K562 (cell line): ENCODE data around the gene ZC3H8.

ENCODE experiments used
- ARID4B ChIP-seq: sonication (generic); formaldehyde crosslinking; IDR thresholded peaks from 2 replicates; pipeline ENCODE4 v1.8.0; 2022; ENCODE audit warnings: mild to moderate bottlenecking, missing genetic modification reagents
- ATF3 ChIP-seq, 2 experiments: fragments of 450-650 bp in 1 of 2; sonication (generic) in 1 of 2; formaldehyde crosslinking in 1 of 2; IDR thresholded peaks in 1 of 2; conservative IDR thresholded peaks in 1 of 2; 2 replicates each; pipeline versions ENCODE4 v1.6.1 to v1.8.1; 2016 to 2023; ENCODE audit warnings: mild to moderate bottlenecking in 2 of 2, moderate library complexity in 2 of 2, inconsistent platforms in 1 of 2, missing genetic modification reagents in 1 of 2
- CTCF ChIP-seq, 3 experiments: IDR thresholded peaks in 2 of 3; conservative IDR thresholded peaks in 1 of 3; 2 replicates each; pipeline ENCODE4 v1.5.1; 2011 to 2012; ENCODE audit warnings: low read length in 3 of 3, mild to moderate bottlenecking in 3 of 3, control low read depth in 2 of 3, improper control_type of control experiment in 1 of 3, inconsistent platforms in 1 of 3, low read depth in 1 of 3, mixed read lengths in 1 of 3, moderate library complexity in 1 of 3; ENCODE audit not compliant: insufficient read depth in 2 of 3
- ETS2 ChIP-seq: IDR thresholded peaks from 2 replicates; pipeline ENCODE4 v1.6.1; 2016; ENCODE audit warnings: borderline replicate concordance, missing genetic modification characterization, mild to moderate bottlenecking, moderate library complexity, missing compliant biosample characterization; ENCODE audit not compliant: poor library complexity, severe bottlenecking
- GATA2 ChIP-seq: sonication (generic); formaldehyde crosslinking; IDR thresholded peaks from 2 replicates; pipeline ENCODE4 v1.4.0; 2020; ENCODE audit warnings: mild to moderate bottlenecking, missing genetic modification reagents
- JUND ChIP-seq, 2 experiments: IDR thresholded peaks; 2 replicates in 1 of 2; 3 replicates in 1 of 2; pipeline ENCODE4 v1.6.1; 2011; ENCODE audit warnings: borderline replicate concordance in 2 of 2, low read depth in 2 of 2, low read length in 2 of 2, improper control_type of control experiment in 1 of 2, missing biosample characterization in 1 of 2, missing genetic modification characterization in 1 of 2, missing genetic modification reagents in 1 of 2
- NCOR1 ChIP-seq: fragments of 450-650 bp; IDR thresholded peaks from 2 replicates; pipeline ENCODE4 v1.6.1; 2016; ENCODE audit warnings: mild to moderate bottlenecking, moderate library complexity
- POLR2AphosphoS5 ChIP-seq: IDR thresholded peaks from 2 replicates; pipeline ENCODE4 v1.6.1; 2011; ENCODE audit warnings: mild to moderate bottlenecking, low read depth, low read length, moderate library complexity; ENCODE audit not compliant: control insufficient read depth, insufficient read depth
- PRDM10 ChIP-seq: fragments of 450-650 bp; IDR thresholded peaks from 2 replicates; pipeline ENCODE4 v1.6.1; 2018; ENCODE audit not compliant: partially characterized antibody
- ZC3H4 ChIP-seq: sonication (generic); formaldehyde crosslinking; IDR thresholded peaks from 2 replicates; pipeline ENCODE4 v1.9.0; 2021; ENCODE audit warnings: missing genetic modification reagents, borderline replicate concordance
- ZNF143 ChIP-seq: sonication (generic); formaldehyde crosslinking; IDR thresholded peaks from 2 replicates; pipeline ENCODE4 v1.9.0; 2022; ENCODE audit warnings: mild to moderate bottlenecking, missing genetic modification reagents
- ZNF407 ChIP-seq: fragments of 450-650 bp; IDR thresholded peaks from 2 replicates; pipeline ENCODE4 v1.6.1; 2016; ENCODE audit warnings: low read depth
- ZNF589 ChIP-seq: fragments of 200-800 bp; sonication (Bioruptor generic); IDR thresholded peaks from 2 replicates; pipeline ENCODE4 v1.6.1; 2016; ENCODE audit warnings: low read depth, missing genetic modification characterization, missing compliant biosample characterization
- ZNF780A ChIP-seq: fragments of 250-450 bp; sonication (Bioruptor Pico); IDR thresholded peaks from 2 replicates; pipeline ENCODE4 v1.5.0; 2021; ENCODE audit warnings: mild to moderate bottlenecking

GRCh38 chr2:112197868-112198267 lies 57.0 kb downstream of the ZC3H8 start:
- TF ChIP-seq ARID4B (CRISPR knock-in tag) (no peak), ZNF143 (CRISPR knock-in tag) (no peak), ZNF407 (no peak), ZC3H4 (CRISPR knock-in tag) (no peak), CTCF (IDR thresholded peaks at IDR 0.05 in 2 of 3, conservative IDR thresholded peaks at IDR 0.05 in 1 of 3; ENCODE audit: insufficient read depth in 2 of 3, low read depth in 1 of 3, low read length in 3 of 3) (no peak), JUND (IDR thresholded peaks at IDR 0.05; ENCODE audit: borderline replicate concordance, low read depth, low read length) (no peak), JUND (tag; IDR thresholded peaks at IDR 0.05; ENCODE audit: borderline replicate concordance, low read depth, low read length) (no peak), ATF3 (IDR thresholded peaks at IDR 0.05) (no peak), ATF3 (CRISPR knock-in tag; conservative IDR thresholded peaks at IDR 0.05) (no peak), NCOR1 (no peak), GATA2 (no peak), ZNF589 (no peak), ETS2 (tag) (no peak), ZNF780A (CRISPR knock-in tag) (no peak), PRDM10 (no peak), POLR2AphosphoS5 (no peak)
